Mucosa of descending colon (tissue), 3 donors: ENCODE measurements around the gene DGCR8. TPM values are rescaled to one million over a fixed set of nuclear protein-coding genes. Genes with fewer than 3 reads are reported as not detected.

Source experiments
- ATAC-seq: fragments of 200-7000 bp; cut with Tn5 transposase; one replicate; pipeline ENCODE4 v1.9.1; 2020; ENCODE audit warnings: mild to moderate bottlenecking, moderate library complexity
- DNase-seq, 3 donors: peaks; one replicate each; pipeline ENCODE4 v3.0.0-alpha.2; 2020
- H3K36me3 ChIP-seq: fragments of 200-600 bp; one replicate; pipeline ENCODE4 v1.8.0; 2021; ENCODE audit warnings: low read depth, mild to moderate bottlenecking
- H3K4me1 ChIP-seq: fragments of 200-600 bp; one replicate; pipeline ENCODE4 v1.8.0; 2021; ENCODE audit warnings: low read depth, mild to moderate bottlenecking
- H3K4me3 ChIP-seq: fragments of 200-600 bp; one replicate; pipeline ENCODE4 v1.8.0; 2021; ENCODE audit warnings: mild to moderate bottlenecking
- H3K9me3 ChIP-seq: fragments of 200-600 bp; one replicate; pipeline ENCODE4 v1.8.0; 2021; ENCODE audit warnings: mild to moderate bottlenecking
- CTCF ChIP-seq: fragments of 200-600 bp; IDR thresholded peaks from one replicate; pipeline ENCODE4 v1.8.0; 2022; ENCODE audit warnings: antibody characterized with exemption, mild to moderate bottlenecking
- intact Hi-C, 2 donors: fragments of 100-400 bp; cut with DNase I in 1 of 2; cut with micrococcal nuclease in 1 of 2; formaldehyde crosslinking; loops; one replicate each; pipeline versions ENCODE4 v1.11.0 to v1.11.1; 2022; cut with DNase I, micrococcal nuclease
- total RNA-seq, 3 donors: library from RNA; stranded (reverse); fragmentation: NEBNext Ultra II Directional in 2 of 3; extraction: Animal tissue kit (Norgen Biotek cat#: 25700) in 2 of 3; gene quantifications; one replicate each; pipeline versions ENCODE4 v1.2.1 to v1.2.4, GENCODE V29; 2021 to 2023
- donor health status: DM: no; HTN: no; CAD: no; lungs with moderate emphysema.
- donor health status: DM: no; HTN: no; CAD: no.
- donor health status: DM: no; HTN: yes; CAD: no.

Gene DGCR8
- total RNA-seq, 3 donors from 2014 or later, result 39.0 to 48.8 (median 48.4) TPM

GRCh38 chr22:20101638-20102037 lies 21.6 kb downstream of the DGCR8 start:
- Histone ChIP-seq H3K36me3 (no peaks in the 10 kb centered on the region), H3K4me3 (no peak overlapping the region), H3K9me3 (no peaks in the 10 kb centered on the region), H3K4me1 (no peaks in the 10 kb centered on the region)
- peak in 2 of 3 donors; percentile 24 to 27 for DNase-seq
- intact Hi-C loops, result no loop called here
- no peak for TF ChIP-seq CTCF
- ATAC-seq, result no peak

GRCh38 chr22:20102203-20102780 lies 22.3 kb downstream of the DGCR8 start:
- ATAC-seq (no peak), DNase-seq (peak in 2 of 3 donors; percentile 6 to 18)
- no peaks in the 10 kb centered on the region for H3K4me1 ChIP-seq
- no peaks in the 10 kb centered on the region for H3K9me3 ChIP-seq
- no peak for TF ChIP-seq CTCF
- H3K36me3 ChIP-seq, result peaks cover 3% of the 10 kb centered on the region
- intact Hi-C loops, result no loop called here
- H3K4me3 ChIP-seq, result no peak overlapping the region

- Histone ChIP-seq H3K36me3 (peaks cover 8% of the 10 kb centered on the region), H3K4me3 (no peak overlapping the region), H3K4me1 (no peaks in the 10 kb centered on the region), H3K9me3 (no peaks in the 10 kb centered on the region)
- no peak for TF ChIP-seq CTCF
- DNase-seq, result peak in 2 of 3 donors; percentile 2 to 22
- intact Hi-C loops, result no loop called here
- no peak for ATAC-seq
Observed at GRCh38 chr22:20105456-20106204, 25.6 kb downstream of the DGCR8 start.

GRCh38 chr22:20106205-20106848 lies 26.3 kb downstream of the DGCR8 start:
- no peaks in the 10 kb centered on the region for H3K4me1 ChIP-seq
- no peaks in the 10 kb centered on the region for H3K9me3 ChIP-seq
- DNase-seq (peak in 2 of 3 donors; percentile 19 to 25), ATAC-seq (no peak)
- no peak for TF ChIP-seq CTCF
- intact Hi-C loops, result no loop called here
- peaks cover 8% of the 10 kb centered on the region for H3K36me3 ChIP-seq
- H3K4me3 ChIP-seq, result no peak overlapping the region

GRCh38 chr22:20106849-20107237 lies 26.8 kb downstream of the DGCR8 start:
- peak in 2 of 3 donors; percentile 12 to 42 for DNase-seq
- ATAC-seq, result no peak

More at GRCh38 chr22:20106849-20107237, 26.8 kb downstream of the DGCR8 start:
- Histone ChIP-seq H3K9me3 (no peaks in the 10 kb centered on the region), H3K4me1 (no peaks in the 10 kb centered on the region), H3K36me3 (peaks cover 8% of the 10 kb centered on the region), H3K4me3 (no peak overlapping the region)
- intact Hi-C loops, result no loop called here
- no peak for TF ChIP-seq CTCF
